ENCODE measurements around the gene VWA7.

DNA sequence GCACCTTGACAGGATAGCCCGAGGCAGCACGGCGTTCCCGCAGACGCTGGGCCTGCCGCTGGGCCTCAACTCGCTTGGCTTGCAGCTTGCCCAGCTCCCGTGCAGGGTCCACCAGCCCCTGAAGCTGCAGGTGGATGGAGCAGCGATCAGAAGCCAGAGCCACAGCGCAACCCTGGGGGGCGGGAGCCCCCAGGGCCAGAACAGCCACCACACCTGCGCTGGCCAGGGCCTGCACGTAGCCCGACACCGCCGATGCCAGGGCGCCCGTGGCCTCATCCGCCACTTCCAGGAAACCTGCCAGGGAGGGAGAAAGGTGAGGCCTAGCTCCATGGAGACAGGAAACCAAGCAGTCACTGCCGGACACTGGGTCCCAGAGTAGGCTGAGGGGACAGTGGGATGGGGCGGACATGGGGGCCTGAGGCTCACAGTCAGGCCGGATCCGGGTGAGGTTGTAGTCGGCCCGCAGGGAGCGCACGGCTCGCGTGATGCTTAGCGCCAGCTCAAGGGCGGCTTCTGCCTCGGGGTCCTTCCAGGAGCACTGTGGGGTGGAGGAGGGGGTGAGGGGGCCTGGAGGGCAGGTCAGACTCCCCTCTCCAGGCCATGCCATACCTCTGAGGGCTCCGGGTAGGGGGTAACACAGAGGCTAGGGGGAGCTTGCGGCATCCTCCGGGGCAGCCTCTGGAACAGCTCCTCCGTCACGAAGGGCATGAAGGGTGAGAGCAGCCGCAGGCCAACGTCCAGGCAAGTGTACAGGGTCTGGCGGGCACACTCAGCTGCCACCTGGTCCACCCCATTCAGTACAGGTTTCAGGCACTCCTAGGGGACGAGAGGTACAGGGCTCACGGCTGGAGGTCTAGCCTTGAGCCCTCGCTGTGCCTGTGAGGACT lies 2.1 kb upstream of the VWA7 start:
- TF ChIP-seq, protein P1, sequence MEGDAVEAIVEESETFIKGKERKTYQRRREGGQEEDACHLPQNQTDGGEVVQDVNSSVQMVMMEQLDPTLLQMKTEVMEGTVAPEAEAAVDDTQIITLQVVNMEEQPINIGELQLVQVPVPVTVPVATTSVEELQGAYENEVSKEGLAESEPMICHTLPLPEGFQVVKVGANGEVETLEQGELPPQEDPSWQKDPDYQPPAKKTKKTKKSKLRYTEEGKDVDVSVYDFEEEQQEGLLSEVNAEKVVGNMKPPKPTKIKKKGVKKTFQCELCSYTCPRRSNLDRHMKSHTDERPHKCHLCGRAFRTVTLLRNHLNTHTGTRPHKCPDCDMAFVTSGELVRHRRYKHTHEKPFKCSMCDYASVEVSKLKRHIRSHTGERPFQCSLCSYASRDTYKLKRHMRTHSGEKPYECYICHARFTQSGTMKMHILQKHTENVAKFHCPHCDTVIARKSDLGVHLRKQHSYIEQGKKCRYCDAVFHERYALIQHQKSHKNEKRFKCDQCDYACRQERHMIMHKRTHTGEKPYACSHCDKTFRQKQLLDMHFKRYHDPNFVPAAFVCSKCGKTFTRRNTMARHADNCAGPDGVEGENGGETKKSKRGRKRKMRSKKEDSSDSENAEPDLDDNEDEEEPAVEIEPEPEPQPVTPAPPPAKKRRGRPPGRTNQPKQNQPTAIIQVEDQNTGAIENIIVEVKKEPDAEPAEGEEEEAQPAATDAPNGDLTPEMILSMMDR (IDR thresholded peaks at IDR 0.05), result no peak
- TF ChIP-seq POLR2A (IDR thresholded peaks at IDR 0.05), result no peak

All from heart left ventricle (tissue), 13 donors.